ENCODE measurements around the gene MEF2B.
"Not testable (repeated sequence)": the region's sequence is repeated elsewhere in the genome, so short reads cannot be mapped to it uniquely, and the experiment has no call there.

Gene MEF2B

GRCh38 chr19:19121371-19121770 is 48.7 kb downstream of the MEF2B start:
- DNase-seq: no peak

- no peak for DNase-seq
Observed at GRCh38 chr19:19120308-19121231, 49.5 kb downstream of the MEF2B start.

DNA sequence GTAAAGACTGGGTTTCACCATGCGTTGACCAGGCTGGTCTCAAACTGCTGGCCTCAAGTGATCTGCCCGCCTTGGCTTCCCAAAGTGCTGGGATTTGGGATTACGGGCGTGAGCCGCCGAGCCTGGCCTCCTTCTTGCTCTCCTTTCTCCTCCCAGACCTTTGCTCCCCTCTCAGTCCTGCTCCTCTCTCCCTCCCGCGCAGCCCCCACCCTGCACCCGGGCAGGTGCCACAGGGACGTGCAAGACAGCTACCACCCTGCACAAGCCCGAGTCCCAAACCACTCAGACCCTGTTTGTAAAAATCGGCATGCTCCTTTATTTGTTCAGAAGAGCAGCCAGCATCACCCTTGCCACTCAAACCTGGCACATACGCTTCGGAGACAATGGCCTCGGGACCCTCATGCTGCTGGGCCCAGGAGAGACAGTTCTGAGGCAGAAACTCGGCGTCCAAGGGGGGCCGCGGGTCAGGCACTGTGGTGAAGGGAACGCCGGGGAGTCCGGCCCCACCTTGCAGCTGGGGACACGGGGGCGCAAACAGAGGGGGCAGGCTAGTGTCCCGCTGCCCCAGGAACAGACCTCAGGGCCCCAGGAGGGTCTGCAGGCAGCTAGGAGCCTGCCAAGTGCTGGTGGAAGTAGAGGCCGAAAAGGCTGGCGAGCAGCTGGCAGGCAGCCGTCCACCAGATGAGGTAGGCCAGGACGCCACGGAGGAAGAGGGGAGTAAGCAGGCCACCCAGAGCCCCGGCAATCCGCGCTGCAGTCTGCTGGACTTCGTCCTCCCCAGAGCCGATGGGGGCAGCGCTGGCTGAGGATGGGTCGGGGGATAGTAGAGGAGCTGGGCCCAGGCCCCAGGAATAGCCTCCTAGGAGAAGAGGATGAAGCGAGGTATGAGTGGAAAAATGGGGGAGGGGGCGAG is 50.5 kb downstream of the MEF2B start:
- no peak for DNase-seq

GRCh38 chr19:19115954-19116353 is 54.1 kb downstream of the MEF2B start:
- no peak for DNase-seq

DNA sequence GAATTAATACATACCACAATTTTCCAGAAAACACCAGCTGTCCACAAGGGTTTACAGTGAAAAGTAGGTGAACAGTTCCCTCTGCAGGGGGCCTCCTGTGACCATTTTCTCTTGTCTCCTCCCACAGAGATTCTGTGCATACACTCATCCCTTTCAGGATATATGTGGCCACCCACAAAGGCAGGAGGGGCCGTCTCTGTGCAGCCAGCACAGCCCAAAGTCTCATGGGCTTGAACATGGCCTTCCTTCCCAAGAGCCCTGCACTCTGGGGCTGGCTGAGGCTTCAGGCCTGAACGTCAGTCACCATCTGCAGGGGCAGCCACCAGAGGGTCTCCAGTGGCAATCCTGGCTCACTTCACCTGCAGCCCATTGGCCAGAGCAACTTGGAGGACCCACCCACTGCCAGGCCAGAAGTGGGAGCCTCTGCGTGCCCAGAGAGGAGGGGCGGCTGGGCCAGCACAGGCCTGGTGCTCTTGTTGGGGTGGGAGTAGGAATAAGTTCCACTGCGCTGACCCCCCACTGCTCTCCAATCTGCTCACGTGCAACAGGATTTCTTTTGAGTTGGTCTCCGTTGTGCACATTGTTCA is 56.9 kb downstream of the MEF2B start:
- DNase-seq: no peak

DNA sequence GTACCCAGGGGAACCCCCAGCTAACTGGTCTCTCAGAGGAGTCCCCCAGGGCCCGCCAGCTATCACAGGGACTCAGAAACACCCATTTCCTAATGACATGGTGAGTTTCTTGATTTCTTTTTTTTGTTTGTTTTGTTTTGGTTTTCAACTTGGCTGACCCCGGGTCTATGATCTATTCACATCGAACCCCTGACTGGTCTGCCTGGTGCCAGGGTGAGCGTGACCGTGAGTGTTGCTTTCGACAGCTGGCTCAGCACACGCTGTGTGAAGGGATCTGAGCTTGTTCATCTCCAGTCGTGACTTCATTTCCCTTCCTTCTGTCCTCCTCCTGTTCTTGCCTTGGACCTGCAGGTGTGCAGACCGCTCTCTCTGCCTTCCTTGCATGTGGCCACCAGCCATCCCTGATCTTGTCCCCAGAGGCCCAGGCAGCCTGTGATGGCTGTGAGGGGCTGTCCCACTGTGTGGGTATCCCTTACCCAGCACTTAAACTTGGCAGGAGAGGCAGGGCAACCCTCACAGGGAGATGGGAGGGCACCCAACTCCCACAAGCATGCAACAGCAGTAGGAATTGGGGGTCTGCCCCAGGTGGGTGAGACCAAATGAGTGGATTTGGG is 58.0 kb downstream of the MEF2B start:
- no peak for DNase-seq

DNA sequence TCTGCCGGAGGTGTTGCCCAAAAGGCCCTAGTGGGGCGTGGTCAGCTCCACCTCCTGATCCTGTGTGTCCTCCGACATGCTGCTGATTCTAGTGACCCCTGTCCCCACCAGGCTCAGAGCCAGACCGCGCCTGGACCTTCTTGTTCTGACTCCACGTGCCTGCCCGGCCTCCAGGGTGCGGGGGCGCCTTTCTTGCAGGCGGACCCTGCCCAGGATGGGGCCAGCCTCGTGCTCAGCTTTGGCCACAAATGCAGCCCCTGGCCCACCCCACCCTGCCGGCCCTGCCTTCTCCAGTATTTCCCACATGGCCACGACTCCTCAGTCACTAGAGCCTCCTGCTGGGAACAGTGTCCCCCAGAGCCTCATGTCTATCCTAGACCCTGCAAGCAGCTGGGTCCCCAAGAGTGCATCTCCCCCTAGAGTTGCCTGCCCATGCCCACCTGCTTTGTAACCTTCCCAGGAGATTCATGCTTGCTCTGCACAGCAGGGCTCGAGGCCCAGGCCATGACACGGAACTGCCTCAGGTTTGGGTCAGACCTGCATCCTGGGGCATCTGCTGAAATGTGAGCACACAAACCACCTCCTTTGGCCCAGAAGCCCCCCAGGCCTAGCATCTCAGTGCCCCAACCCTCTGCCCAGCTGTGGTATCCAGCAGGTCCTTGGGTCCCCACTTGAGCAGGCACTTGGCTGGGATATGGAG is 58.8 kb downstream of the MEF2B start:
- DNase-seq: no peak

DNA sequence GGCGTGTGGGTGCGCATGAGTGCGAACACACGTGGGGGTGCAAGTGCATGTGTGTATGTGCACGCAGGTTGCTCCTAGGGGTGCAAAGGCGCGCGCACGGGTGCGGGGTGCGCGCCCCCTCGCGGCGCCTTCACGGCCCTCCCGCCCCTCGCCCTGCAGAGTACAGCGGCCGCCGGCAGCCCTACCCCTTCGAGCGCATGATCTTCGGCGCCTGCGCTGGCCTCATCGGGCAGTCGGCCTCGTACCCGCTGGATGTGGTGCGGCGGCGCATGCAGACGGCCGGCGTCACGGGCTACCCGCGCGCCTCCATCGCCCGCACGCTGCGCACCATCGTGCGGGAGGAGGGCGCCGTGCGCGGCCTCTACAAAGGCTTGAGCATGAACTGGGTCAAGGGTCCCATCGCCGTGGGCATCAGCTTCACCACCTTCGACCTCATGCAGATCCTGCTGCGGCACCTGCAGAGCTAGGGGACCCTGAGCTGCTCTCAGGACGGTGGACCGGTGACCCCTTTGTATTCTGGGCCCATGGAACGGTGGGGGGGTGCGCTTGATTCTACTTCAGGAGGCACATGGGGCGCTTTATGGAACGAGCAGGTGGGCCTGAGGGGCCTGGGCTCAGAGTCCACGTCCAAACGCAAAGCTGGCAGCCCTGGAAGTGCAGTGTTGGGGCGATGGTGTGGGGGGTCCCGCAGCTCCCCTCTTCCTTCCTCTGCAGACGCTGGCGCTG is 59.5 kb downstream of the MEF2B start:
- no peak for DNase-seq

DNA sequence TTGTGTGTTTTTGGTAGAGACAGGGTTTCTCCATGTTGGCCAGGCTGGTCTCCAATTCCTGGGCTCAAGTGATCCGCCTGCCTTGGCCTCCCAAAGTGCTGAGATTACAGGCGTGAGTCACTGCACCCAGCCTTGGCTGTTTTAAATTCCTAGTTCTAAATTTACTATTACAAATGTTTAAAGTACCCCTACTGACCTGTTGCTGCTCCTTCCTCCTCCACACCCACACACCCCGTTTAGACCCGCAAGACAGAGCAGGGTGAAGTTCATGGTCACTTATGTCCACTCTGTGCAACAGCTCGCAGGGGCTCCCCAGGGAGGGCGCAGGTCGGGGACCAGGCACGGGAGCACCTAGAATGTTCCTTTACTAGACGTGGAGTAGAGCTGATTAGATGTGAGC is 60.5 kb downstream of the MEF2B start:
- no peak for DNase-seq

DNA sequence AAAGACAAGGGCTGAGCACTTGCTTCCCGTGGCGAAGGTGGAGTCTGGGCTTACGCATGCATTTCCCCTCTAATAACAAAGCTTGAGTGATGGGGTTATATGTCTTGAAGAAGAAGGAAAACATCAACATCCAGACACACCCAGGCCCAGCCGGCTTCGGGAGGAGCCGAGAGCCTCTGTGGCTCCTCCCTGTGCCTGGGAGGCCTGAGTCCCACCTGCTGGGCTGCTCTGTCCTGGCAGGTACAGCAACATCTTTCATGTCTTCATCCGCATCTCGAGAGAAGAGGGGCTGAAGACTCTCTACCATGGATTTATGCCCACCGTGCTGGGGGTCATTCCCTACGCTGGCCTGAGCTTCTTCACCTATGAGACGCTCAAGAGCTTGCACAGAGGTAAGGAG is 62.4 kb downstream of the MEF2B start:
- DNase-seq: no peak

DNA sequence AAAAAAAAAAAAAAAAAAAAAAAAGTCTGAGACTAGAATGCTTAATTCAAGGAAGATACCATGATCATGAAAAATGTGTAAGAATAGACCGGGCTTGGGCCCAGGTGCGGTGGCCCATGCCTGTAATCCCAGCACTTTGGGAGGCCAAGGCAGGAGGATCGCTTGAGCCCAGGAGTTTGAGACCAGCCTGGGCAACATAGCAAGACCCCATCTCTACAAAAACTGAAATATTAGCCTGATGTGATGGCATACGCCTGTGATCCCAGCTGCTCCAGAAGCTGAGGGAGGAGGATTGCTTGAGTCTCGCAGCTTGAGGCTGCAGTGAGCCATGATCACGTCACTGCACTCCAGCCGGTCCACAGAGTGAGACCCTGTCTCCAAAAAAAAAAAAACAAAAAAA is 63.1 kb downstream of the MEF2B start:
- not testable (repeated sequence) for DNase-seq

- no peak for DNase-seq
Observed at GRCh38 chr19:19106056-19106551, 64.0 kb downstream of the MEF2B start.

DNA sequence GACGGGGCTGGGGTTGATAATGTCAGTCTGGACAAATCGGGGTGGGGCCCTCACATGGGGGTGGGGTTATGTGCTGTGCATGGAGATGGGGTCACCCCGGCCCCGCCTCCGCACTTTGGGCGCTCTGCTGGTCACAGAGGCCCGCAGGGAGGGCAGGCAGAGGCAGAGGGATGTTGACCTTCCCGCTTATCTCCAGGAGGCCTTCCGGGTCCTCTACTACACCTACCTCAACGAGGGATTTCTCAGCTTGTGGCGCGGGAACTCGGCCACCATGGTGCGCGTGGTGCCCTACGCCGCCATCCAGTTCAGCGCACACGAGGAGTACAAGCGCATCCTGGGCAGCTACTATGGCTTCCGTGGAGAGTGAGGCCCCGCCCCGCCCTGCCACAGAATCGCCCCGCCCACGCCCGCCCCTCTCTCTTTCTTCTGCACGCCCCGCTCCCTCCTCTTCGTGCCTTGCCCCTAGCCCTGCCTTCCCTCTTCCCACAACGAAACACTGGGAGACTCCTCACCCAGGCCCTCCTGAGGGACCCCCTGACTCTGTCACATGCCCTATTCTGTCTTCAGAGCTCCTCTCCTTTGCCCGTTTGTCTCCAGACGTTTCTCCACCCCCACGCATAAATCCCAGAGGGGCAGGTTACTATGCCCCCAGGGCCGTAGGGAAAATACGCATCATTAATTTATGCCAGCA is 64.6 kb downstream of the MEF2B start:
- DNase-seq: no peak

DNA sequence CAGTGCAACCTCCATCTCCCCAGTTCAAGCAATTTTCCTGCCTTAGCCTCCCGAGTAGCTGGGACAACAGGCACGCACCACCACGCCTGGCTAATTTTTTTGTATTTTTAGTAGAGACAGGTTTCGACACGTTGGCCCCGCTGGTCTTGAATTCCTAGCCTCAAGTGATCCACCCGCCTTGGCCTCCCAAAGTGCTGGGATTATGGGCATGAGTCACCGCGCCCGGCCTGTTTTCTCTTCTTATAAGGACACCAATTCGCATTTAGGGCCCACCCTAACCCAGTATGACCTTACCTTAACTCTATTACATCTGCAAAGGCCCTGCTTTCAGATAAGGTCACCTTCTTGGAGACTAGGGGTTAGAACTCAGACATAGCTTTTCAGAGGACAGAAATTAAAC is 66.9 kb downstream of the MEF2B start:
- DNase-seq: no peak

- DNase-seq: not testable (repeated sequence)
Observed at GRCh38 chr19:19102566-19102965, 67.5 kb downstream of the MEF2B start.

- no peak for DNase-seq
Observed at GRCh38 chr19:19101540-19101939, 68.5 kb downstream of the MEF2B start.

- no peak for DNase-seq
Observed at GRCh38 chr19:19098703-19099632, 71.1 kb downstream of the MEF2B start.

GRCh38 chr19:19098084-19098702 is 71.9 kb downstream of the MEF2B start:
- DNase-seq: no peak

Data from NCI-H2081 treated with DMSO at 0.1 percent for 48 hours (cell line).